CD14-positive monocyte (primary cell): ENCODE results near the gene JOSD2. TPM values are rescaled to one million over a fixed set of nuclear protein-coding genes. Genes with fewer than 3 reads are reported as not detected.

Experiments
- DNase-seq, 3 donors: peaks; one replicate each; pipeline ENCODE4 v3.0.0-alpha.2; 2011 to 2022
- H2AFZ ChIP-seq: 2 replicates; pipeline ENCODE4 v1.6.0; 2012; ENCODE audit warnings: mild to moderate bottlenecking, low read depth, low read length, inconsistent platforms; ENCODE audit not compliant: insufficient read depth, poor library complexity, severe bottlenecking
- H3K27ac ChIP-seq, 2 donors: 1 replicate in 1 of 2; 2 replicates in 1 of 2; pipeline ENCODE4 v1.5.1; 2012 to 2013; ENCODE audit warnings: low read length in 2 of 2, control low read depth in 1 of 2, inconsistent platforms in 1 of 2, low read depth in 1 of 2, mild to moderate bottlenecking in 1 of 2
- H3K27me3 ChIP-seq, 2 donors: one replicate each; pipeline versions ENCODE4 v1.6.0 to v1.6.1; 2011 to 2013; ENCODE audit warnings: low read length in 2 of 2; ENCODE audit not compliant: control insufficient read depth in 2 of 2, insufficient read depth in 2 of 2
- H3K36me3 ChIP-seq, 2 donors: replicated peaks in 1 of 2; 1 replicate in 1 of 2; 2 replicates in 1 of 2; pipeline versions ENCODE4 v1.5.1 to v1.6.1; 2012 to 2013; ENCODE audit warnings: low read length in 2 of 2, control low read depth in 1 of 2, inconsistent platforms in 1 of 2, mild to moderate bottlenecking in 1 of 2; ENCODE audit not compliant: insufficient read depth in 2 of 2, control insufficient read depth in 1 of 2
- H3K4me1 ChIP-seq, 2 donors: 1 replicate in 1 of 2; 2 replicates in 1 of 2; pipeline versions ENCODE4 v1.5.1 to v1.6.1; 2012 to 2013; ENCODE audit warnings: low read length in 2 of 2, control low read depth in 1 of 2, inconsistent platforms in 1 of 2, mild to moderate bottlenecking in 1 of 2, moderate library complexity in 1 of 2; ENCODE audit not compliant: insufficient read depth in 2 of 2, control insufficient read depth in 1 of 2
- H3K4me2 ChIP-seq: replicated peaks from 2 replicates; pipeline ENCODE3; 2012; ENCODE audit warnings: low read length, moderate library complexity, mild to moderate bottlenecking; ENCODE audit not compliant: poor library complexity, severe bottlenecking; ENCODE audit errors: extremely low read depth
- H3K4me3 ChIP-seq, 3 experiments: fragments of 200-600 bp in 1 of 3; sonication (generic) in 1 of 3; replicated peaks in 1 of 3; 1 replicate in 2 of 3; 2 replicates in 1 of 3; pipeline ENCODE4 v1.5.1; 2011 to 2013; ENCODE audit warnings: low read length in 3 of 3, mild to moderate bottlenecking in 3 of 3, control low read depth in 2 of 3, low read depth in 2 of 3, inconsistent platforms in 1 of 3, moderate library complexity in 1 of 3
- H3K79me2 ChIP-seq: 2 replicates; pipeline ENCODE4 v1.6.0; 2012; ENCODE audit warnings: mild to moderate bottlenecking, control low read depth, inconsistent platforms, low read length, moderate library complexity; ENCODE audit not compliant: insufficient read depth
- H3K9ac ChIP-seq: 2 replicates; pipeline ENCODE4 v1.6.0; 2017; ENCODE audit warnings: low read length, mild to moderate bottlenecking; ENCODE audit not compliant: insufficient read depth, poor library complexity, severe bottlenecking
- H3K9me3 ChIP-seq, 2 donors: replicated peaks in 1 of 2; 1 replicate in 1 of 2; 2 replicates in 1 of 2; pipeline versions ENCODE4 v1.5.1 to v1.6.1; 2012 to 2013; ENCODE audit warnings: low read length in 2 of 2, control low read depth in 1 of 2; ENCODE audit not compliant: control insufficient read depth in 1 of 2, insufficient read depth in 1 of 2
- H4K20me1 ChIP-seq: 2 replicates; pipeline ENCODE4 v1.6.0; 2012; ENCODE audit warnings: mild to moderate bottlenecking, low read length, control low read depth, moderate library complexity; ENCODE audit not compliant: insufficient read depth
- H3K27ac Mint-ChIP-seq, 7 donors: one replicate each; pipeline ENCODE4 v1.8.0; 2020; ENCODE audit warnings: mild to moderate bottlenecking in 7 of 7, mixed read lengths in 7 of 7, moderate library complexity in 6 of 7, inconsistent platforms in 2 of 7
- H3K27me3 Mint-ChIP-seq, 3 donors: one replicate each; pipeline ENCODE4 v1.8.0; 2021 to 2022; ENCODE audit warnings: low read depth in 3 of 3, mild to moderate bottlenecking in 3 of 3, mixed read lengths in 3 of 3, moderate library complexity in 3 of 3, inconsistent platforms in 1 of 3
- H3K36me3 Mint-ChIP-seq, 2 donors: one replicate each; pipeline ENCODE4 v1.8.0; 2020; ENCODE audit warnings: mixed read lengths in 2 of 2, inconsistent platforms in 1 of 2, mild to moderate bottlenecking in 1 of 2
- H3K4me1 Mint-ChIP-seq: one replicate; pipeline ENCODE4 v1.8.0; 2020; ENCODE audit warnings: mild to moderate bottlenecking, mixed read lengths
- H3K4me3 Mint-ChIP-seq, 2 donors: one replicate each; pipeline ENCODE4 v1.8.0; 2020; ENCODE audit warnings: mild to moderate bottlenecking in 2 of 2, mixed read lengths in 2 of 2, moderate library complexity in 1 of 2
- H3K9me3 Mint-ChIP-seq, 7 donors: one replicate each; pipeline ENCODE4 v1.8.0; 2020 to 2022; ENCODE audit warnings: mixed read lengths in 7 of 7, mild to moderate bottlenecking in 6 of 7, moderate library complexity in 6 of 7, inconsistent platforms in 2 of 7
- WGBS: methylation state at CpG from one replicate; pipeline ENCODE4 v1.1.5; 2013; ENCODE audit warnings: missing lambda C conversion rate; ENCODE audit not compliant: insufficient coverage; 5-methylcytosine and 5-hydroxymethylcytosine counted together
- intact Hi-C, 2 donors: fragments of 100-400 bp; cut with micrococcal nuclease; formaldehyde crosslinking; loops; one replicate each; pipeline versions ENCODE4 v1.15.0 to v1.15.1; 2023
- polyA plus RNA-seq, 3 donors: library from polyadenylated mRNA; depleted of rRNA in 1 of 3; unstranded in 2 of 3; stranded (reverse) in 1 of 3; fragments of 300-500 nt in 2 of 3; fragments of >200 nt in 1 of 3; fragmentation: Illumina TruSeq in 2 of 3; gene quantifications; 1 replicate in 2 of 3; 2 replicates in 1 of 3; pipeline ENCODE4 v1.2.3, GENCODE V29; 2012 to 2021
- TF ChIP-seq, protein P1 (sequence below): fragments of 200-600 bp; IDR thresholded peaks from one replicate; pipeline ENCODE4 v1.8.0; 2022; ENCODE audit warnings: antibody characterized with exemption, mild to moderate bottlenecking

The JOSD2 gene
- polyA plus RNA-seq, 3 donors = 33.0 to 43.0 (median 37.2) TPM

GRCh38 chr19:50479761-50480251 is 31.2 kb downstream of the JOSD2 start:
- TF ChIP-seq, protein P1, sequence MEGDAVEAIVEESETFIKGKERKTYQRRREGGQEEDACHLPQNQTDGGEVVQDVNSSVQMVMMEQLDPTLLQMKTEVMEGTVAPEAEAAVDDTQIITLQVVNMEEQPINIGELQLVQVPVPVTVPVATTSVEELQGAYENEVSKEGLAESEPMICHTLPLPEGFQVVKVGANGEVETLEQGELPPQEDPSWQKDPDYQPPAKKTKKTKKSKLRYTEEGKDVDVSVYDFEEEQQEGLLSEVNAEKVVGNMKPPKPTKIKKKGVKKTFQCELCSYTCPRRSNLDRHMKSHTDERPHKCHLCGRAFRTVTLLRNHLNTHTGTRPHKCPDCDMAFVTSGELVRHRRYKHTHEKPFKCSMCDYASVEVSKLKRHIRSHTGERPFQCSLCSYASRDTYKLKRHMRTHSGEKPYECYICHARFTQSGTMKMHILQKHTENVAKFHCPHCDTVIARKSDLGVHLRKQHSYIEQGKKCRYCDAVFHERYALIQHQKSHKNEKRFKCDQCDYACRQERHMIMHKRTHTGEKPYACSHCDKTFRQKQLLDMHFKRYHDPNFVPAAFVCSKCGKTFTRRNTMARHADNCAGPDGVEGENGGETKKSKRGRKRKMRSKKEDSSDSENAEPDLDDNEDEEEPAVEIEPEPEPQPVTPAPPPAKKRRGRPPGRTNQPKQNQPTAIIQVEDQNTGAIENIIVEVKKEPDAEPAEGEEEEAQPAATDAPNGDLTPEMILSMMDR = no peak

GRCh38 chr19:50478901-50479715 is 31.9 kb downstream of the JOSD2 start:
- peaks cover 0 to 13% (median 2%) of the 10 kb centered on the region in 7 donors for H3K9me3 Mint-ChIP-seq
- TF ChIP-seq, protein P1 = no peak
- intact Hi-C loops = no loop called here
- Histone ChIP-seq H3K9me3 (no peaks in the 10 kb centered on the region), H3K36me3 (peaks cover 44 to 58% of the 10 kb centered on the region in 2 donors), H3K4me3 (no peak overlapping the region), H3K9ac (no peak overlapping the region), H3K27me3 (no peaks in the 10 kb centered on the region), H3K79me2 (peaks cover 29% of the 10 kb centered on the region), H3K4me1 (peaks cover 11 to 12% of the 10 kb centered on the region in 2 donors), H2AFZ (no peak overlapping the region), H4K20me1 (peaks cover 40% of the 10 kb centered on the region), H3K4me2 (no peak overlapping the region), H3K27ac (no peak overlapping the region)
- WGBS = 98% methylated on average over 4 of the region's 19 CpGs
- peaks cover 42 to 59% of the 10 kb centered on the region in 2 donors for H3K36me3 Mint-ChIP-seq
- H3K4me3 Mint-ChIP-seq = no peak overlapping the region
- peak overlapping the region in 2 of 7 donors; percentile 37 to 50 for H3K27ac Mint-ChIP-seq
- DNase-seq = no peak
- peaks cover 0 to 5% (median 3%) of the 10 kb centered on the region in 3 donors for H3K27me3 Mint-ChIP-seq
- H3K4me1 Mint-ChIP-seq = peaks cover 14% of the 10 kb centered on the region

More at GRCh38 chr19:50479761-50480251, 31.2 kb downstream of the JOSD2 start:
- Histone ChIP-seq H3K79me2 (peaks cover 29% of the 10 kb centered on the region), H2AFZ (no peak overlapping the region), H3K4me3 (no peak overlapping the region), H3K27ac (no peak overlapping the region), H3K27me3 (no peaks in the 10 kb centered on the region), H3K9ac (no peak overlapping the region), H3K9me3 (no peaks in the 10 kb centered on the region), H3K36me3 (peaks cover 44 to 58% of the 10 kb centered on the region in 2 donors), H4K20me1 (peaks cover 40% of the 10 kb centered on the region), H3K4me2 (no peak overlapping the region), H3K4me1 (peaks cover 11 to 12% of the 10 kb centered on the region in 2 donors)
- Mint-ChIP-seq H3K36me3 (peaks cover 42 to 59% of the 10 kb centered on the region in 2 donors), H3K27me3 (peaks cover 0 to 5% (median 5%) of the 10 kb centered on the region in 3 donors), H3K4me3 (no peak overlapping the region), H3K9me3 (peaks cover 0 to 13% (median 2%) of the 10 kb centered on the region in 7 donors), H3K27ac (no peak overlapping the region), H3K4me1 (peaks cover 14% of the 10 kb centered on the region)
- no peak for DNase-seq
- intact Hi-C loops = no loop called here
- 98% methylated on average over 10 of the region's 16 CpGs for WGBS
